ENCODE data around the gene GRIA4. TPM values are rescaled to one million over a fixed set of nuclear protein-coding genes. Genes with fewer than 3 reads are reported as not detected.

Gene GRIA4
- total and polyA plus RNA-seq, 12 donors, result not detected

DNA sequence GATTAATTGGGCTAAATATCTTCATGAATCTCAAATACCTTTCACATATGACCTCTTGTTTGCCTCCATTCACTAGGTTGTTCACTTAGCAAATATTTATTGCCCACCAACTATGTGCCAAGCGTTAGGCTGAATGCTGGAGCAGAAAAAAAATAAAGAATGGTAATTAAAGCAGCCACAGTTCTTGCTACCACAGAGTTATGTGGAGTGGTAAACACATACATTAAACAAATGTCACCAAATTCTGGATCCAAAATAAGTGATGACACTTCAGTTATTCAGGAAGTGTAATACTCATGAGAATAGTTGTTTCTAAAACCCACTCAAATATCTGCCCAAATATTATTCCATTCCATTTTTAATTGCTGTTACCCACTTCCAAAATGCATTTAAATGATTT lies 128.4 kb downstream of the GRIA4 start:
- Histone ChIP-seq H3K36me3 (no peaks in the 10 kb centered on the region), H3K9me3 (no peaks in the 10 kb centered on the region), H3K4me3 (no peak overlapping the region), H3K4me1 (no peaks in the 10 kb centered on the region), H3K27ac (no peak overlapping the region), H3K27me3 (no peaks in the 10 kb centered on the region)
- DNase-seq, result no peak
- ATAC-seq, result no peak
- 80 to 90% methylated on average over 1 of the region's 1 CpG for WGBS, 2 donors
- TF ChIP-seq, protein P1, sequence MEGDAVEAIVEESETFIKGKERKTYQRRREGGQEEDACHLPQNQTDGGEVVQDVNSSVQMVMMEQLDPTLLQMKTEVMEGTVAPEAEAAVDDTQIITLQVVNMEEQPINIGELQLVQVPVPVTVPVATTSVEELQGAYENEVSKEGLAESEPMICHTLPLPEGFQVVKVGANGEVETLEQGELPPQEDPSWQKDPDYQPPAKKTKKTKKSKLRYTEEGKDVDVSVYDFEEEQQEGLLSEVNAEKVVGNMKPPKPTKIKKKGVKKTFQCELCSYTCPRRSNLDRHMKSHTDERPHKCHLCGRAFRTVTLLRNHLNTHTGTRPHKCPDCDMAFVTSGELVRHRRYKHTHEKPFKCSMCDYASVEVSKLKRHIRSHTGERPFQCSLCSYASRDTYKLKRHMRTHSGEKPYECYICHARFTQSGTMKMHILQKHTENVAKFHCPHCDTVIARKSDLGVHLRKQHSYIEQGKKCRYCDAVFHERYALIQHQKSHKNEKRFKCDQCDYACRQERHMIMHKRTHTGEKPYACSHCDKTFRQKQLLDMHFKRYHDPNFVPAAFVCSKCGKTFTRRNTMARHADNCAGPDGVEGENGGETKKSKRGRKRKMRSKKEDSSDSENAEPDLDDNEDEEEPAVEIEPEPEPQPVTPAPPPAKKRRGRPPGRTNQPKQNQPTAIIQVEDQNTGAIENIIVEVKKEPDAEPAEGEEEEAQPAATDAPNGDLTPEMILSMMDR (IDR thresholded peaks at IDR 0.05), result no peak
- intact Hi-C loops (cut with DNase I), result no loop called here

DNA sequence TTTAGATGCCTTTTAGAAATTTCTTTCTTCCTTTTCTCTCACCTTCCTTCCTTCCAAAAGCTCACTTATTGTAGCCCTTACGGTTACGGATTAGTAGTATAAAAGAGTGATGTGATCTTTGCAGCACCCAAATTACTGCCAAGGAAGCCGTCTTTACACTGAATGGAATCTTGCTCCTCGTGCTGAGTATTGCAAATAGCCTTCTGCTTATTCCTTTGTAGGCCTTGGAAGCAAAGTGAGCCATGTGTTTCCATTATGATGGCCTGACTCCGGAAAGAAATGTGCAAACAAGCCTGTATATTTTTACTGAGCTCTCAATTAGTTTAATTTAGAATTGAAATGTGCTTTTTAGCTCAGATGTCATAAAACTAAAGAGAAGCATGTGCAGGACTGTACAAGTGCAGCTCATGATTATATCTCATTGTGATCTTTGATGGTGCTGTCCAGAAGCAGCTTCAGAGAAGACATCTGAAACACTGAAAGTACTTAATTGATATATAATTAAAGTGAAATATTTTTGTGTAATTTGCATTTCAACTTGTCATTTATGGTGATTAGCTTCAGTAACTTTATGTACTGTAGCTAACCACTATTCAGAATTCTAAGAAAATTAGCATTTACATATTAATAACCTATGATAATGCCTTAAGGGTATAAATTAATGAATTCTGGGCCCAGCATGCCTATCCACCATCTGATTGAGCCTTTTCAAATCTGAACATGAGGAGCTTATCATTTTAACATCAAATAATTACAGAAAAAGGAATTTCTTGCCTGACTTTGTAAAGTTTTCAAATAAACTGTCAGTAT lies 129.3 kb downstream of the GRIA4 start:
- Histone ChIP-seq H3K36me3 (no peaks in the 10 kb centered on the region), H3K9me3 (no peaks in the 10 kb centered on the region), H3K27me3 (no peaks in the 10 kb centered on the region), H3K4me1 (no peaks in the 10 kb centered on the region), H3K27ac (no peak overlapping the region), H3K4me3 (no peak overlapping the region)
- ATAC-seq, result no peak
- WGBS, 2 donors, result 81 to 84% methylated on average over 5 of the region's 5 CpGs
- TF ChIP-seq, protein P1 (IDR thresholded peaks at IDR 0.05), result no peak
- DNase-seq, result no peak
- intact Hi-C loops (cut with DNase I), result no loop called here

DNA sequence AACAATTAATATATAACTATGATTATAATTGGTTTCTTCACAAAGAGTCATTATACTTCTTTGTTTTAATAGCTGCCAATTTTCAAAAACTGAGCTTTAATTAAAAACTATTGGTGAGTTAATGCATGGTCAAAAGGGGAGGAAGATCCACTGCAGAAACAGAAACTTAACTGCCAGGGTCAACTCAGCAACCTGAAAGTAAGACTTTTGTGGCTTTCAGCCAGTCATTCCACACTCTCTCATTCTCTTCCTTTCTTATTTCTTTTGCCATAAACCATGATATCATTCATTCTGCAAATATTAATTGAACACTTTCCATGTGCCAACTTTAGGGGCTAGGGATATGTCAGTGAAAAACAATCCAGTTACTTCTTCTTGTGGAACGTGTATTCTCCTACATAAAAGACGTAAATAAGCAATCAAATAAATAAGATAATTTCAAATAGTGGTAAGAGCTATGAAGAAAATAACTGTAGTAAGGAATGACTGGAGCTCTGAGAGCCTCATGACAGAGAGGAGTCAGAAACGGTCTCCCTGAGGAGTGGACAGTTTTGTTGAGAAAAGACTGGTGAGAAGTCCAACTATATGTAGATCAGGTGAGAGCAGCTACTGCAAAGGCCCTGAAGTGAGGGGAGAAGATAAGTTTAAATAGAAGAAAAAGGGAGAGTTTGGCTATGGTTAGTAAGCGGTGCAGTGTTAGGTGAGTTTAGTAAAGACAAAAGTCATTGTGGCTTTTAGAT lies 130.5 kb downstream of the GRIA4 start:
- H3K27me3 ChIP-seq, result no peaks in the 10 kb centered on the region
- no peak for DNase-seq
- no peaks in the 10 kb centered on the region for H3K4me1 ChIP-seq
- H3K4me3 ChIP-seq, result no peak overlapping the region
- WGBS, 2 donors, result 87 to 89% methylated on average over 4 of the region's 4 CpGs
- TF ChIP-seq, protein P1 (IDR thresholded peaks at IDR 0.05), result no peak
- ATAC-seq, result no peak
- no peak overlapping the region for H3K27ac ChIP-seq
- no peaks in the 10 kb centered on the region for H3K9me3 ChIP-seq
- intact Hi-C loops (cut with DNase I), result no loop called here
- H3K36me3 ChIP-seq, result no peaks in the 10 kb centered on the region

DNA sequence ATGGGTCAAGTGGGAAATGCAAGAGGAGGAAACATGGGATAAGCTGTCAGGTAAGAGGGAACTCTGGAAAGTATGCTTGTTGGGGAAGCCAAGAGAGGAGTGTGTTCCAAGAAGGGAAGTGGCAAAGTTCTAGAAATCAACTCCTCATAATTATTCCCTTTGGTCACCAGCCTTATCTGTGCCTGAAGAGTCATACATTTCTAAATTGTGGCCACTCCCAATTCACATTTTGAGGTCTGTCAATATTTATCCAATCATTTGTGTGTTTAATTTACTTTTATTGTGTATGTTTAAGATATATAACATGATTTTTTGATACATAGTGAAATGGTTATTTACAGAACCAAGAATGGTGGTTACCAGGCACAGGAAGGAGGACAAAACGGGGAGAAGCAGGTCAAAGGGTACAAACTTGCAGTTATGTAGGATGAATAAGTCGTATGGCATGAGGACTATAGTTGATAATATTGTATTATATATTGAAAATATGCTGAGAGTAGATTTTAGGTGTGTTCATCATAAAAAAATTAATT lies 131.7 kb downstream of the GRIA4 start:
- Histone ChIP-seq H3K4me1 (no peaks in the 10 kb centered on the region), H3K27ac (no peak overlapping the region), H3K4me3 (no peak overlapping the region), H3K36me3 (no peaks in the 10 kb centered on the region), H3K27me3 (no peaks in the 10 kb centered on the region), H3K9me3 (peaks cover 0 to 3% (median 0%) of the 10 kb centered on the region in 11 donors)
- intact Hi-C loops (cut with DNase I), result no loop called here
- ATAC-seq (no peak), DNase-seq (no peak)
- 72 to 83% methylated on average over 2 of the region's 2 CpGs for WGBS, 2 donors
- TF ChIP-seq, protein P1 (IDR thresholded peaks at IDR 0.05), result no peak
